Heart right ventricle (tissue), 16 donors: ENCODE measurements around the gene PRSS22. TPM values are rescaled to one million over a fixed set of nuclear protein-coding genes. Genes with fewer than 3 reads are reported as not detected.
A peak's percentile ranks its signal among the peaks of the same experiment; 100 is the strongest.

ENCODE experiments used
- ATAC-seq, 8 donors: fragments of 200-7000 bp; cut with Tn5 transposase; one replicate each; pipeline ENCODE4 v1.9.1; 2020; ENCODE audit warnings: mild to moderate bottlenecking in 8 of 8, moderate library complexity in 8 of 8, moderate number of reproducible peaks in 1 of 8
- DNase-seq, 2 donors: peaks; one replicate each; pipeline ENCODE4 v3.0.0-alpha.2; 2020
- H3K27ac ChIP-seq, 10 donors: fragments of 200-600 bp; sonication (generic) in 2 of 10; one replicate each; pipeline versions ENCODE4 v1.5.0 to v1.8.0; 2020 to 2022; ENCODE audit warnings: mild to moderate bottlenecking in 3 of 10
- H3K27me3 ChIP-seq, 7 donors: fragments of 200-600 bp; one replicate each; pipeline ENCODE4 v1.8.0; 2021 to 2022; ENCODE audit warnings: mild to moderate bottlenecking in 2 of 7
- H3K36me3 ChIP-seq, 9 donors: fragments of 200-600 bp; sonication (generic) in 1 of 9; one replicate each; pipeline versions ENCODE4 v1.5.0 to v1.8.0; 2020 to 2022; ENCODE audit warnings: mild to moderate bottlenecking in 2 of 9
- H3K4me1 ChIP-seq, 9 donors: fragments of 200-600 bp; sonication (generic) in 1 of 9; one replicate each; pipeline versions ENCODE4 v1.5.0 to v1.8.0; 2020 to 2022; ENCODE audit warnings: mild to moderate bottlenecking in 4 of 9
- H3K4me3 ChIP-seq, 10 donors: fragments of 200-600 bp; sonication (generic) in 2 of 10; one replicate each; pipeline versions ENCODE4 v1.5.0 to v1.8.0; 2020 to 2022; ENCODE audit warnings: mild to moderate bottlenecking in 7 of 10, moderate library complexity in 2 of 10
- H3K9me3 ChIP-seq, 11 donors: fragments of 200-600 bp in 10 of 11; sonication (generic) in 2 of 11; one replicate each; pipeline versions ENCODE4 v1.5.0 to v1.8.0; 2013 to 2022; ENCODE audit warnings: mild to moderate bottlenecking in 2 of 11, control low read depth in 1 of 11, moderate library complexity in 1 of 11
- CTCF ChIP-seq, 9 donors: fragments of 200-600 bp; sonication (generic) in 2 of 9; IDR thresholded peaks; one replicate each; pipeline versions ENCODE4 v1.5.0 to v1.8.0; 2021 to 2022; ENCODE audit warnings: antibody characterized with exemption in 9 of 9, mild to moderate bottlenecking in 5 of 9, moderate library complexity in 1 of 9
- WGBS, 2 donors: extraction: QIAGEN DNeasy Blood & Tissue Kit; methylation state at CpG; one replicate each; pipeline ENCODE4 v1.1.7; 2013; ENCODE audit warnings: inconsistent platforms in 1 of 2; 5-methylcytosine and 5-hydroxymethylcytosine counted together
- intact Hi-C, 10 donors: fragments of 100-400 bp; cut with DNase I; formaldehyde crosslinking; loops; one replicate each; pipeline versions ENCODE4 v1.11.1 to v1.14.2; 2022
- polyA plus RNA-seq, 2 donors: library from polyadenylated mRNA; stranded (reverse); fragments of 200-250 nt; gene quantifications; one replicate each; pipeline ENCODE4 v1.2.3, GENCODE V29; 2013
- total RNA-seq, 10 donors: library from RNA; stranded (reverse); fragmentation: NEBNext Ultra II Directional in 3 of 10; extraction: Animal tissue kit (Norgen Biotek cat#: 25700) in 3 of 10; gene quantifications; one replicate each; pipeline versions ENCODE4 v1.2.1 to v1.2.4, GENCODE V29; 2021 to 2023
- donor health status: Arrhythmogenic right ventricular cardiomyopathy.
- donor health status: ischemic (EF 13 %, LVEDD 7.1; RV severe dilation, severe dysfunction).
- donor health status: healthy with polysubstance abuse.
- donor health status: DM: no; HTN: yes; CAD: no.
- donor health status: DM: no; HTN: no; CAD: no.
- donor health status: ischemic (EF 25% LVEDD 6.9; RV normal size, moderate dysfunction).
- donor health status: ischemic (EF 25% LVEDD 5.7; RV mildly dilated, moderate dysfunction).
- donor health status: healthy.
- donor health status: DM: yes; HTN: yes; CAD: no.
- donor health status: Ischemic cardiomyopathy.
- donor health status: ischemic (EF 35%, LVEDD 5.7; RV mildly dilated, moderate dysfunction).
- donor health status: nonischemic (EF 11% LVEDD 7.7; RV severe dilation, severe dysfunction).
- donor health status: DM: yes; HTN: yes; CAD: no.
- donor health status: PGD.
- donor health status: ischemic (EF 29% LVEDD 5.4; RV normal size, mild dysfunction).
- donor health status: nonischemic (EF 23%, LVEDD 6.1; RV moderate dilation, normal function).

PRSS22 gene
- total and polyA plus RNA-seq, 12 donors = 0.21 TPM; not detected in 11

GRCh38 chr16:2905241-2905987 is 47.4 kb upstream of the PRSS22 start:
- Histone ChIP-seq H3K9me3 (no peaks in the 10 kb centered on the region), H3K27ac (peak overlapping the region; percentile 93 to 99 (median 97)), H3K4me1 (peaks cover 3 to 22% (median 15%) of the 10 kb centered on the region in 9 donors), H3K36me3 (peaks cover 0 to 3% (median 0%) of the 10 kb centered on the region in 9 donors), H3K27me3 (no peaks in the 10 kb centered on the region), H3K4me3 (peak overlapping the region; percentile 81 to 98 (median 90))
- WGBS, 2 donors = 1% methylated on average over 47 to 50 of the region's 51 CpGs
- peak; percentile 85 to 94 (median 90) for ATAC-seq
- TF ChIP-seq CTCF (IDR thresholded peaks at IDR 0.05) = no peak
- intact Hi-C loops = loop anchor here in 4 of 10 donors (1.0 to 2.0 kb wide), 4 partner anchors 15 to 37 kb away; partner anchors contain the start of gene FLYWCH2 (in 3 of the 4)
- peak; percentile 99 for DNase-seq

DNA sequence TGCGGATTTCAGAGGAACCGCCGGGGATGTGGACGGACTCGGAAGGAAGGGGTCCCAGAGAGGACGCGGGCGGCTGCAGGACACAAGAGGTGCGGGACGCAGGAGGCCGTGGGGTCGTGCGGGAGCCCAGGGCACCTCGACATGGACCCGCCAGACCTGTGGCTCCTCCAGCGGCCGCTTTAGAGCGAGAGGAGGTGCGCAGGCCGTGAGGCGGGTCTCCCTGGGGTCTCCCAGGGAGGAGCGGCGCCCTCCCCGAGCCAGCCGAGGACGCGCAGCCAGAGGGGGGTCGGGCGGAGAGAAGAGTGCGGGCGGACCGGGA is 46.9 kb upstream of the PRSS22 start:
- H3K9me3 ChIP-seq = no peaks in the 10 kb centered on the region
- H3K27me3 ChIP-seq = no peaks in the 10 kb centered on the region
- H3K4me3 ChIP-seq = peak overlapping the region; percentile 81 to 98 (median 90)
- TF ChIP-seq CTCF (IDR thresholded peaks at IDR 0.05) = no peak
- peaks cover 0 to 8% (median 0%) of the 10 kb centered on the region in 9 donors for H3K36me3 ChIP-seq
- ATAC-seq = no peak
- WGBS, 2 donors = 0% methylated on average over 32 of the region's 32 CpGs
- peak overlapping the region; percentile 93 to 99 (median 97) for H3K27ac ChIP-seq
- intact Hi-C loops = loop anchor here in 5 of 10 donors (1.0 to 2.0 kb wide), 6 partner anchors 14 to 37 kb away; partner anchors contain the start of gene FLYWCH2 (in 4 of the 5)
- peaks cover 3 to 22% (median 15%) of the 10 kb centered on the region in 9 donors for H3K4me1 ChIP-seq
- peak in 1 of 2 donors; percentile 45 for DNase-seq

DNA sequence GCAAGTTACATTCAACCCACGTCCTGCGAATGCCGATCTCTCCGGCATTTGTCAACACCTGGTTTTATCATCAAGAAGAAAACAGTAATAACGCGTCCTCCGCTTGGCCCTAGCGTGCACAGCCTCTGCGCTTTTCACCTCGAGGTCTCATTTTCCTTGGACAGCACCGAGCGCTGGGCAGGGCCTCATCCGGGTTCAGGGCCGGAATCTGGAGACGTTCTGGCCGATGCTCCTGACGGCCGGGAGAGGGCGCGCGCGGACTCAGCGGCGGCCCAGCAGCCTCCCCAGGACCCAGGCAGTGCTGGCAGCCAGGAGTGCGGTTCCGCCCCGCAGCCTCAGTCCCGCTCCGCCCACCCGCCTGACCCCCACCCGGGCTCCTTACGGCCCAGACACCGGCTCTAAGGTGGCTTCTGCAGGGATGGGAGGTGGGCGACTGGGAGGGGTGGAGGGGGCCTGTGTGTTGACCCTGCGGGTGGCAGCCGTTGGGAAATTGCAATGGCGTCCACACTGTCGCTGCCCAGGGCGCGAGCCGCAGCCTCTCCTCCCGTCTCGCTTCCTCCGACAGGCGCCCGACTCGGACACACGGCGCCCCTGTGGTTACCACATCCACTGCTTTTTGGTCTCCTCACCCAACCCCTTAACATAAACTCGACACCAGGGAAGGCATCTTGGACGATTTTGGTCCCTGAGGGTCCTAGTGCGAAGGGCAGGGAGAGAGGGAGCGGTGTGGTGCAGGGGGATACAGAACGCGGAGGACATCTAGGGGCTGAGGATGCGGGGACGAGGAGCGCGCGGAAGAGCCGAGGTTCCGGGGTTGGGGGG is 46.3 kb upstream of the PRSS22 start:
- ATAC-seq (peak; percentile 57 to 75 (median 70)), DNase-seq (peak; percentile 84 to 87)
- H3K27ac ChIP-seq = peak overlapping the region; percentile 93 to 99 (median 97)
- H3K27me3 ChIP-seq = no peaks in the 10 kb centered on the region
- 0 to 1% methylated on average over 62 of the region's 62 CpGs for WGBS, 2 donors
- peak; percentile 89 to 99 (median 96) for TF ChIP-seq CTCF (IDR thresholded peaks at IDR 0.05)
- intact Hi-C loops = loop anchor here in 5 of 10 donors (1.0 to 2.0 kb wide), 5 partner anchors 14 to 30 kb away; partner anchors contain the start of gene FLYWCH2 (in 4 of the 5)
- H3K36me3 ChIP-seq = peaks cover 0 to 14% (median 0%) of the 10 kb centered on the region in 9 donors
- no peaks in the 10 kb centered on the region for H3K9me3 ChIP-seq
- peak overlapping the region; percentile 81 to 98 (median 90) for H3K4me3 ChIP-seq
- peaks cover 3 to 22% (median 15%) of the 10 kb centered on the region in 9 donors for H3K4me1 ChIP-seq
